NCI-H345 treated with DMSO at 0.1 percent for 48 hours (cell line): ENCODE results near the gene COPE.

Experiments used
- DNase-seq: peaks from one replicate; lab custom pipeline; 2025; ENCODE audit not compliant: unreplicated experiment; lab: John Stamatoyannopoulos, UW

Gene COPE

DNA sequence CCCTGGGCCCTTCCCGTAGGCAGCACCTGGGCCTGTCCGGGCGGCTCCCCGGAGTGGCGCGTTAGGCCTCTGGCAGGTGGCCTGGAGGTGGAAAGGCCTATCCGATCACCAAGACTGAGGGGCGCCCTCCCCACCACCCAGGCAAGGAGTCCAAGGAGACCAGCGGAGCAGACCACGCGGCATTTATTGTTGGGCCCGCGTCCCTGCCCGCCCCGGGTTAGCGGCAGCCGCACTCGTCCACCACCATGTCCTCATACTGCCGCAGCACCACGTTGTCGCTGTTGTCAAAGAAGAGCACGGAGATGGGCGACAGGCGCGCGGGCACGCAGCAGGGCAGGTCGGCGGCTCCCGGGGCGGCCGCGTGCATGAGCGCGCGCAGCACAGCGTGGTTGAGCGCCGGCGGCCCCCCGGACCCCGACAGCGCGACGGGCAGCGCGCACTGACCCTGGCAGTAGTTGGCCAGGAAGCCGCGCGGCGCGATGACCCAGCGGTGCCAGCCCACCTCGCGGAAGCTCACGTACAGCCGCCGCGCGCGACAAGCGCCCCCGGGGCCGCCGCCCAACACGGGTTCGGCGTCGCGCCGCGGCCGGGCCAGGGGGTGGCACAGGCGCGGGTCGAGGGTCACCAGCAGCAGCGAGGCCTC, 50.7 kb downstream of the COPE start:
- no peak for DNase-seq

- no peak for DNase-seq
These were observed 51.4 kb downstream of the COPE start for GRCh38 chr19:18867751-18868150.

DNA sequence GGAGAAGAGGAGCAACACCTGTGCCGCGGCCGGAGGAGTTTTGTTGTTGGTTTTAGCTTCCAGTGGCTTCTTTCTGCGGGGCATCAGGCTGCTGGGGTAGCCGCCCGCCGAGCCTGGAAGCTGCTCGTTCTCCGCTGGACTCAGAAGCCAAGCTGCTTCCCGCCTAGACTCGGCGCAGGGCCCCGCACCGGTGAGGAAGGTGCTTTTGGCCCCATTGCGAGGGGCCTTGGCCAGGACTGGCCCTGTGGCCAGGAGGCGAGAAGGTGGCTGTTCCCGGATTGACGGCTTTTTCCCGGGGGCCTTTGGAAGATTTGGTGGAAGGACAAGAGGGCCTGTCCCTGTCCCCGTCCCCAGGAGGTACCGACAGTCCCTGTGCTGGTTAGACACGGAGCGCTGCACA, 52.0 kb downstream of the COPE start:
- DNase-seq: no peak

GRCh38 chr19:18866800-18867123, 52.4 kb downstream of the COPE start:
- DNase-seq: no peak

DNA sequence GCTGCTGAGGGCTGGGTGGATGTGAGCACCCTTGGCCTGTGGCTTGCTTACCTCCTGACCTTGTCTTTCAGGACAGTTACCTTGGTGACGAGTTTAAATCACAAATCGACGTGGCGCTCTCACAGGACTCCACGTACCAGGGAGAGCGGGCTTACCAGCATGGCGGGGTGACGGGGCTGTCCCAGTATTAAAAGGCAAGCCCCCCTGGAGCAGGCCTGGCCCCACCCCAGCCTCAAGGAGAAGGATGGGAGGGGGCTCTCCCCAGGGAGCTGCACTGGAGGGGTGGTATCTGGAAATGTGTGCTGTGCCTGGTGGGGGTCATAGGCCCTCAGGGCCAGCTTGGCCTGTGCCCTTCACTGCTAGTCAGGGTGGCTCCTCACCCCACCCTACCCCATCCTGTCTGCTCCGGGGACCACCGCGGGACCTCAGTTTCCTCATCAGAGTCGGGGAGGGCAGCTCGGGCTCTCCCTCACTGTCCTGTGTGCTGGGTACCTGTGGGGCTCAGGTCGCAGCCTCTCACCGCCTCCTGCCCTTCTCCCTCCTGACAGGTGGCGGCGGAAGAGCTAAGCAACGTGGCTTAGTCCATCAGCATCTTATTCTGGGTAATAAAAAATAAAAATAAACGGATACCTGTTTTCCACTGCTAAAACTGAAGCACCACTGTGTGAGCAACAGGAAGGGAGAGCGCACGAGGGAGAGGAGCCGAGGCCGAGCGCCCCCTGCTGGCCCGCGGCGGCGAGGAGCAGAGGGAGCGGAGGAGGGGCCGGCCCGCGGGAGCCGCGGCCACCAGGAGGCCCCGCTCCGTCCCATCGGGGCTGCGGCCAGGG, 53.0 kb downstream of the COPE start:
- no peak for DNase-seq

GRCh38 chr19:18865106-18865972, 53.8 kb downstream of the COPE start:
- no peak for DNase-seq

- no peak for DNase-seq
These were observed 55.3 kb downstream of the COPE start for GRCh38 chr19:18863843-18864362.

DNA sequence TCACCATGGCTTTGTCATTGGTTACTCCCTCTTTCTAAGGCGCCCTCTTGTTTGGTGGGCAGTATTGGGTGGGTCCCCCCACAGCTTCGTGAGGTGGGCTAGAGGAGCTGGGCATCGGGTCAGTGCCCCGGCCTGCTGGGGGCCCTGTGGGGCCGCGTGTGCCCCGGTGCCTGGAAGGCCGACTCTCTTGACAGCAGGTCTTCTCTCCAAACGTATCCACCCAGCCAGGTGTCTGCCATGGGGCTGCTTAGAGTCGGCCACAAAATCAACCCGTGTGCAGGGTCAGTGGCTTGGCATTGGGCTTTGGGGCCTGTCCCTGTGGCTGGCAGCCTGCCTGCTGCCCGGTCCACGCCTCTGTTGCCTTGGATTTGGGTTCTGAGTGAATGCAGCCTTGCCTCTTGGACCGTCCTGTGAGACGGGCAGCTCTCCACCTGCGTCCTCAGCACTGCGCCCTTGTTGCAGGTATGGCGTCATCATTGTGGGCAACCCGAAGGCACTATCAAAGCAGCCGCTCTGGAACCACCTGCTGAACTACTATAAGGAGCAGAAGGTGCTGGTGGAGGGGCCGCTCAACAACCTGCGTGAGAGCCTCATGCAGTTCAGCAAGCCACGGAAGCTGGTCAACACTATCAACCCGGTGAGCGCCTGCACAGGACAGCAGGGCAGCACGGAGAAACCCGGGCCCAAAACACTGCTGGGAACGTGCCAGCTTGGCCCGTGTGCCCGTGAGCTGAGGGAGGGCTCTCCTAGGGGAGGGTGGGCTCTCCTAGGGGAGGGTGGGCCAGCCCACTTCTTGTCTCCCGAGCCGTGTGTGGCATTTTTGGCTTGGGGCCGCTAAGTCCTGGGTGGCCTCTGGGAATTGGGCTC, 56.0 kb downstream of the COPE start:
- DNase-seq: no peak

DNA sequence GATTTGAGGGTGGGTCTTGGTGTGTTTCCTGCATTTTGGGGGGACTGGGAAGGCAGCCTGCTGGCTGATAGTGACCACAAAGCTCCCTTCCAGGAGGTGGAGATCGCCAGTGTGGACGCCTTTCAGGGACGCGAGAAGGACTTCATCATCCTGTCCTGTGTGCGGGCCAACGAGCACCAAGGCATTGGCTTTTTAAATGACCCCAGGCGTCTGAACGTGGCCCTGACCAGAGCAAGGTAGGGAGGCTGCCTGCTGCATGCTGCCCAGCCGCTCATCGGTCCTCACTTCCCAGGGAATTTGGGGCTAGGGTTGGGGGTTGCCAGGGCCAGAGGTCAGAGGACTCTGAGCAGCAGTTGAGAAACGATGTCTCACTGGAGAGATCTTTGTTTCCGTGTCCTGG, 57.3 kb downstream of the COPE start:
- no peak for DNase-seq

DNA sequence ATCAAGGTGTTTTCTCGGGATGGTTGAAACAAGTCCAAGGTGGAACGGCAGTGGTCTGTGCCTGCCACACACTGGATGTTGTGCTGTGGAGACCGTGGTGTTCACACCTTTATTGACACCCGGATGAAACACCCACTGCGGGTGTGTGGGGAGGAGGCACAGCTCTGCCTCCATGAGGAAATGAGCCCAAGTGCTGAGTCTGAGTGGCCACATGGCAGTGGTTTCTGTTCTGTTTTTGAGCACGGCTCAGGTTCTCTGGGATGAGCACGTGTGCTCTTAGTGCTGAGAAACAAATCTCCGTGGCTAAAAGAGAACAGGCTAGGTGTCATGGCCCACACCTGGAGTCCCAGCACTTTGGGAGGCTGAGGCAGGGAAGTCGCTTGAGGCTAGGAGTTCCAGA, 58.0 kb downstream of the COPE start:
- DNase-seq: no peak

- no peak for DNase-seq
These were observed 58.5 kb downstream of the COPE start for GRCh38 chr19:18860725-18861124.

GRCh38 chr19:18860302-18860700, 58.9 kb downstream of the COPE start:
- DNase-seq: no peak

DNA sequence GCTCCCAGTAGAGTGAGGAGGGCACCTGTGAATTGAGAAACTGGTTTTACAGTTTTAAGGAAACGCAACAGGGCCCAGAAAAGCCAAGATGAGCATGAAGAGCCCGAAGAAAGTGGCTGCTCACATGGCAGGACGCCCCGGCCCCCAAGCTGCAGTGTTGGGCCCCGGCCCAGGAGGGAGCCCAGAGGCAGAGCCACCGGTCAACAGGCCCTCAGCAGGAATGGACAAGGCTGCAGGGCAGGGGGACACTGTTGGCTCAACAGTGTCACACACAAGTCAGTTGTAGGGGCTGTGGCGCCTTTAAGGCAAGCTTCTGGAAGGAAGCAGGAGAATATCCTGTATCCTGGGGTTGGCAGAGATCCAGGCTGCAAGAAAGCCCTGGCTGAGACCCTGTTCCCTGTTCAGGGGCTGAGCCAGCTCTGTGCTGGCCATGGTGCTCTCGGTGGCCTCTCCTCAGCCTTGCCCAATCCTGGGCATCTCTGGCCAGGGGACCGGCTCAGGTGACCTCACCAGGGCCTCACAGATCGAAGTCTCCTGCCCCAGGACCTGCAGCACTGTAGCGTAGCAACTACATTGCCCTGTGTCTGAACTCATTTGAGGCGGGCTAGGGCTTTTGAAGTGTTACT, 59.4 kb downstream of the COPE start:
- no peak for DNase-seq

DNA sequence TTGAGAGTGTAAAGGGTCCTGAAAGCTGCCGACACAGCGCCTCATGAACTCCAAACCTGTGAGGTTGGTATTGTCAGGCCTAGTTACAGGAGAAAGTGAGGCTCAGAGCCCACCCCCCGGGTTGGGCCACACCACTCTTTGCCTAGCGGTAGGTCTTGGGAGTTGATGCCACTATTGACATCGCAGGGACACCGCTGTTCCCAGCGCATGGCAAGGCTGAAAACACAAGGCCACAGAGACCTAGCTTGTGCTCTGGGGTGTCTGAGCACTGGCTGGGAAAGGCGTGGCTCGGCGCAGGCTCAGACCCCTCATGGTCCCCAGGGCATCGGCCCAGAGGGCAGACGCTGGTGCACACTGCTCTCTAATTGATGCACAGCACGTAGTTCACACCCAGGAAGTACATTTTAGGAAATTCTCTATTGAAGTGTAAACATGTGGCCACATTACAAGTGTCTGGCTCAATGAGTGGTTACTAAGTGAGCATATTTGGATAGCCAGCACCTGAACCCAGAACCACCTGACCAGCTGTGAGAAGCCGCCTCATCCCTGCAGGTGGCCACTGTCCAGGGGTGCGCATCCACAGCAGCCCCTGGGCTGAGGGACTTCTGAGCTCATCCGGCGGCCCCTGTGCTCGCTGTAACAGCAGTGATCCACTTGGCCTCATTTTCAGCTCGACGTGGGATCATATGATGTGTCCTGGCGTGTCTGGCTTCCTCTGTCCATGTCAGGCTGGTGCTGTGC, 60.1 kb downstream of the COPE start:
- no peak for DNase-seq

DNA sequence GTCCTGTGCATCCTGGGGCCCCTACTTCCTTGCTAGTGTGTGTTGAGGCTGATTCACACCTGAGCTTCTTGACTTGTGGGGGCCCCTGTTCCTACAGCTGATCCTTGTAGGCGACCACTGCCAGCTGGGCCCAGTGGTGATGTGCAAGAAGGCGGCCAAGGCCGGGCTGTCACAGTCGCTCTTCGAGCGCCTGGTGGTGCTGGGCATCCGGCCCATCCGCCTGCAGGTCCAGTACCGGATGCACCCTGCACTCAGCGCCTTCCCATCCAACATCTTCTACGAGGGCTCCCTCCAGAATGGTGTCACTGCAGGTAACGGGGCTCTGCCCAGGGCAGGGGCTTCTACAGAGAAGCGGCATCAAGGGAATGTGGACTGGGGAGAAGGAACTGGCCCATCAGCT, 62.0 kb downstream of the COPE start:
- DNase-seq: no peak

DNA sequence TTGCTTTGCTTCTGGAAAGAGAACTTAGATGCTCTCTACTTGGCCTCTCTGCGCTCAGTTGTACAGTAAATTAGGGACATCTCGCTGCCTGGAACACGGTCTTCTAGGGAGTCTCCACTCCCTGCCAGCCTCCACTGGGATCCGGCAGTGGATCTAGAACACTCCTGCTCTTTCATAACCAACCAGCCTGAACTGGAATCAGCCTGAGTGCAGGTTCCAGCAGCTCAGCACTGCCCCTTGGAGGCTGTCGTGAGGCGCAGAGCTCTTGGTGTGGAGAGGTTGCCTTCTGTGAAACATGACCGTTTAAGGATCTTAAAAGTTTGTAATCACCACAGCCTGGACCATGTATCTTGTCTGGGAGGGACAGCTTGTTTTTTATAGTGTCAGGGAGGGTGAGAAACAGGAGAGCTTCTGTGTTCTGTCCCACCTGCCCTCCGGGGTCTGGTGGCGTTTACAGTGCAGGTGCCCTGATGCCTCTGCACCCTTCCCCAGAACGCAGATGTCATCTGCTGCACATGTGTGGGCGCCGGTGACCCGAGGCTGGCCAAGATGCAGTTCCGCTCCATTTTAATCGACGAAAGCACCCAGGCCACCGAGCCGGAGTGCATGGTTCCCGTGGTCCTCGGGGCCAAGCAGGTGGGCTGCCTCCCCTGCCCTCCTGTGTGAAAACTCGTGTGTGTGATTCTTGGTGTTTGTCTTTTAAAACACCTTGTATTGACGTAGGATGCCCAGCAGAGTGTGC, 62.6 kb downstream of the COPE start:
- DNase-seq: no peak

GRCh38 chr19:18855647-18856384, 63.4 kb downstream of the COPE start:
- DNase-seq: no peak

DNA sequence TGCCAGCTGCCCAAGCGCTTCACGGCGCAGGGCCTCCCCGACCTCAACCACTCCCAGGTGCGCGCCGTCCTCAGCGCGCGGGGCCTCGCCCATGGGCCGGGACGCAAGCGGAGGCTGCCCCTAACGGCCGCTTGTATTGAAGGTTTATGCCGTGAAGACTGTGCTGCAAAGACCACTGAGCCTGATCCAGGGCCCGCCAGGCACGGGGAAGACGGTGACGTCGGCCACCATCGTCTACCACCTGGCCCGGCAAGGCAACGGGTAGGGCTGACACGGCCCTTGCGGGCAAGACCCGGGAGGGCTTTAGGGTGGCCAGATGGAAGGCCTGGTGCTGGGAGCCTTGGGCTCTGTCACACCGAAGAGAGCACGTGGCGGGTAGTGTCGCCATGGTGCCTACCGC, 64.2 kb downstream of the COPE start:
- no peak for DNase-seq
